DND-41 (cell line): ENCODE measurements around the gene PCSK4.

Experiments
- ATAC-seq: fragments of 200-7000 bp; cut with Tn5 transposase; 3 replicates; pipeline ENCODE4 v1.9.1; 2021; ENCODE audit warnings: low read depth; ENCODE audit not compliant: insufficient read depth
- DNase-seq: peaks from one replicate; pipeline ENCODE4 v3.0.0-alpha.2; 2020
- H2AFZ ChIP-seq: 2 replicates; pipeline ENCODE4 v1.6.0; 2012; ENCODE audit warnings: low read depth, low read length
- H3K27ac ChIP-seq: 2 replicates; pipeline ENCODE4 v1.5.1; 2012; ENCODE audit warnings: low read length, inconsistent platforms
- H3K27me3 ChIP-seq: fragments of 200-600 bp; sonication (generic); 2 replicates; pipeline ENCODE4 v1.6.0; 2012; ENCODE audit warnings: low read length, mild to moderate bottlenecking, inconsistent platforms; ENCODE audit not compliant: insufficient read depth, poor library complexity
- H3K36me3 ChIP-seq: 2 replicates; pipeline ENCODE4 v1.5.1; 2012; ENCODE audit warnings: low read length, inconsistent platforms; ENCODE audit not compliant: insufficient read depth
- H3K4me1 ChIP-seq: 2 replicates; pipeline ENCODE4 v1.5.1; 2012; ENCODE audit warnings: mild to moderate bottlenecking, low read length; ENCODE audit not compliant: insufficient read depth
- H3K4me2 ChIP-seq: 2 replicates; pipeline ENCODE4 v1.6.0; 2012; ENCODE audit warnings: mild to moderate bottlenecking, moderate library complexity, low read length, inconsistent platforms; ENCODE audit not compliant: insufficient read depth
- H3K4me3 ChIP-seq, 2 experiments: fragments of 200-600 bp in 1 of 2; shearing (Covaris generic) in 1 of 2; 2 replicates each; pipeline ENCODE4 v1.5.1; 2012 to 2016; ENCODE audit warnings: inconsistent platforms in 2 of 2, low read length in 2 of 2, mild to moderate bottlenecking in 2 of 2, low read depth in 1 of 2, moderate library complexity in 1 of 2
- H3K79me2 ChIP-seq: 2 replicates; pipeline ENCODE4 v1.6.0; 2012; ENCODE audit warnings: low read length, inconsistent platforms; ENCODE audit not compliant: insufficient read depth
- H3K9ac ChIP-seq: 2 replicates; pipeline ENCODE4 v1.6.0; 2012; ENCODE audit warnings: low read depth, mild to moderate bottlenecking, inconsistent platforms, low read length, moderate library complexity
- H3K9me3 ChIP-seq: 2 replicates; pipeline ENCODE4 v1.5.1; 2012; ENCODE audit warnings: low read length, moderate library complexity, mild to moderate bottlenecking, inconsistent platforms; ENCODE audit not compliant: insufficient read depth, severe bottlenecking
- H4K20me1 ChIP-seq: 2 replicates; pipeline ENCODE4 v1.6.0; 2012; ENCODE audit warnings: low read length; ENCODE audit not compliant: insufficient read depth
- EZH2 ChIP-seq: IDR thresholded peaks from 3 replicates; pipeline ENCODE4 v1.6.1; 2012; ENCODE audit warnings: borderline replicate concordance, low read depth, mild to moderate bottlenecking, moderate library complexity, low read length, inconsistent platforms; ENCODE audit not compliant: severe bottlenecking
- TF ChIP-seq, protein P1 (sequence below): IDR thresholded peaks from 2 replicates; pipeline ENCODE4 v1.5.1; 2012; ENCODE audit warnings: borderline replicate concordance, low read length, moderate library complexity, mild to moderate bottlenecking; ENCODE audit not compliant: poor library complexity, severe bottlenecking; ENCODE audit errors: extremely low read depth

Gene PCSK4

DNA sequence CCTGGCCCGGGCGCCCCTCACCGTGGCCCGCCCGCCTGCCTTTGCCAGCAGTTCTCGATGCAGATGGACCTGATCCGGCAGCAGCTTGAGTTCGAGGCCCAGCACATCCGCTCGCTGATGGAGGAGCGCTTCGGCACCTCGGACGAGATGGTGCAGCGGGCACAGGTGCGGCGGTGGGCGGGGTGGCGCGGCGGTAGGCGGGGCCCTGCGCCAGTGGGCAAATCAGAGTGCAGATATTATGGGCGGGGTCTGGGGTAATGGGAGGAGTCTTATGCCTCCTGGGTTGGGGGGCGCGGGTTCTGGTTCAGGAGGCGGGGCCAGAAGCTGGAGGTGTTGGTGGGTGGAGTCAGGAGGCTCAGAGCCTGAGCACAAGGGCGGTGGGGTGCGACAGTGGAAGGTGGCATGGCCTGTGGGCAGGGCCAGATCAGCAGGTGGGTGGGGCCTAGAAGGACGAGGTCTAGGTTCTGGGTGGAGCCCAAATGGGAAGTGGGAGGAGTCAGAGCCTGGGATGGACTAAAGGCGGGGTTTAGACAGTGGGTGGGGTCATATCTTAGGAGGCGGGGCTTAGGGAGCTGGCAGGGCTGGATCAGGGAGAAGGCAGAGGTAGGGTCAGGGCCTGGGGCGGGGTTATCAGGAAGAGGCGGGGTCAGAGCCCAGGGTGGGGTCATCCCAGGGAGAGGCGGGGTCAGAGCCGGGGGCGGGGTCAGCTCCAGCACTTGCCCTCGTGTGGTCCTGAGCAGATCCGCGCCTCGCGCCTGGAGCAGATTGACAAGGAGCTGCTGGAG lies 34.6 kb downstream of the PCSK4 start:
- TF ChIP-seq, protein P1, sequence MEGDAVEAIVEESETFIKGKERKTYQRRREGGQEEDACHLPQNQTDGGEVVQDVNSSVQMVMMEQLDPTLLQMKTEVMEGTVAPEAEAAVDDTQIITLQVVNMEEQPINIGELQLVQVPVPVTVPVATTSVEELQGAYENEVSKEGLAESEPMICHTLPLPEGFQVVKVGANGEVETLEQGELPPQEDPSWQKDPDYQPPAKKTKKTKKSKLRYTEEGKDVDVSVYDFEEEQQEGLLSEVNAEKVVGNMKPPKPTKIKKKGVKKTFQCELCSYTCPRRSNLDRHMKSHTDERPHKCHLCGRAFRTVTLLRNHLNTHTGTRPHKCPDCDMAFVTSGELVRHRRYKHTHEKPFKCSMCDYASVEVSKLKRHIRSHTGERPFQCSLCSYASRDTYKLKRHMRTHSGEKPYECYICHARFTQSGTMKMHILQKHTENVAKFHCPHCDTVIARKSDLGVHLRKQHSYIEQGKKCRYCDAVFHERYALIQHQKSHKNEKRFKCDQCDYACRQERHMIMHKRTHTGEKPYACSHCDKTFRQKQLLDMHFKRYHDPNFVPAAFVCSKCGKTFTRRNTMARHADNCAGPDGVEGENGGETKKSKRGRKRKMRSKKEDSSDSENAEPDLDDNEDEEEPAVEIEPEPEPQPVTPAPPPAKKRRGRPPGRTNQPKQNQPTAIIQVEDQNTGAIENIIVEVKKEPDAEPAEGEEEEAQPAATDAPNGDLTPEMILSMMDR: no peak
- Histone ChIP-seq H3K36me3 (peaks cover 6% of the 10 kb centered on the region), H2AFZ (no peak overlapping the region), H3K9ac (no peak overlapping the region), H3K79me2 (no peaks in the 10 kb centered on the region), H3K27ac (no peak overlapping the region), H3K4me3 (no peak overlapping the region), H3K4me1 (peaks cover 15% of the 10 kb centered on the region), H3K9me3 (no peaks in the 10 kb centered on the region), H3K4me2 (peak overlapping the region; percentile 41), H4K20me1 (peaks cover 41% of the 10 kb centered on the region), H3K27me3 (peaks cover 7% of the 10 kb centered on the region)
- peak; percentile 76 for DNase-seq
- ATAC-seq: peak; percentile 70

DNA sequence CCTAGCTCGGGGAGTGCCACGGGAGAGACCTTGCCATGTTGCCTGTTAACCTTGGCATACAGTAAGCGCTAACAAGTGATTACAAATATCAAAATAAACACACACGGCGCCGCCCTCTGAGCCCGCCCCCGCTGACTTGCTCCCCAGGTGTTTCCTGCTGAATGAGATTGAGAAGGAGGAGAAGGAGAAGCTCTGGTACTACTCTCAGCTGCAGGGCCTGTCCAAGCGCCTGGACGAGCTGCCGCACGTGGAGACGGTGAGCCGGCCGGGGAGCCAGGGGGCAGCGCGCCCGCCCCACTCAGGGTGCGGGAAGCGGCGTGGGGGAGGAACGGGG lies 35.2 kb downstream of the PCSK4 start:
- peaks cover 44% of the 10 kb centered on the region for H4K20me1 ChIP-seq
- H3K27me3 ChIP-seq: peaks cover 7% of the 10 kb centered on the region
- H3K9me3 ChIP-seq: no peaks in the 10 kb centered on the region
- ATAC-seq (peak; percentile 41), DNase-seq (peak; percentile 46)
- no peak for TF ChIP-seq EZH2
- TF ChIP-seq, protein P1: no peak
- no peak overlapping the region for H3K4me3 ChIP-seq
- H3K4me2 ChIP-seq: 0 out of 2 replicates have a peak overlapping the region, but pooled peaks have one; percentile 41
- H3K27ac ChIP-seq: no peak overlapping the region
- no peak overlapping the region for H3K9ac ChIP-seq
- H3K36me3 ChIP-seq: peaks cover under 1% of the 10 kb centered on the region
- H3K4me1 ChIP-seq: peaks cover 15% of the 10 kb centered on the region
- H2AFZ ChIP-seq: no peak overlapping the region
- no peaks in the 10 kb centered on the region for H3K79me2 ChIP-seq

DNA sequence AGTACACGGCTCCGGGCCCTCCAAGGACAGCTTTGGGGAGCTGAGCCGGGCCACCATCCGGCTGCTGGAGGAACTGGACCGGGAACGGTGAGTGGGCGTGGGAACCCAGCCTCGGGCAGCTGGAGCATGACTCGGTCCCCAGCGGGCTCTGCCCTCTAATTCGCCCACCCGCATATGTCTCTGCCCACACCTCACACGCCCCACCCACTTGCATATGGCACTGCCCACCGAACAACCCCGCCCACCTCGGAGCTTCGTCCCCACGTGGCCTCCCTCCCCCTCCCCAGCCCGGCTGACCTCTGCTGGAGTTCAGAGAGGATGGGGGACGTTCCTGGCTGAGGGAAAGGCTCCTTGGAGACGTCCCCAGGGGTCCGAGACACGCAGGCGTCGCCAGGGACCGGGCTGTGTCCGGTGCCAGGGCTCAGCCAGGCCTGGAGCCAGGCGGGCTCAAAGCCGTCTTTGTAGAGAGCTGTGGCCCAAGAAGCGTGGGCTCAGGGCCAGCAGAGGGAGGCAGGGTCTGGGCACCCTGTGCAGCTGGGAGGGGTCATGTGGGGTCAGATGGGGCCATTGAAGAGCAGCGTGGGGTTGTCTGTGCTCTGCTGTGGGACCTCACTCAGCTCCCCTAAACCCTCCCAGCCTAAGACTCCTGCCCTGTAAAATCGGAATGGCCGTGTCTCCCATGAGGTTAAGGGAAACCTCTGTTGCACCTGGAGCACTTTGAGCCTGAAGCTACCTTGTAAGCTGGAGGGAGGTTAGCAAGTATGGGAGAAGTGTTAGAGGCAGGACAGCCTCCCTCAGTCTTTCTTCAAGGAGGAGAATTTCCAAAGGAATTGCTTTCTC lies 36.4 kb downstream of the PCSK4 start:
- H3K4me3 ChIP-seq: no peak overlapping the region
- ATAC-seq (no peak), DNase-seq (no peak)
- H3K4me2 ChIP-seq: no peak overlapping the region
- no peaks in the 10 kb centered on the region for H3K36me3 ChIP-seq
- H3K27ac ChIP-seq: no peak overlapping the region
- H4K20me1 ChIP-seq: peaks cover 36% of the 10 kb centered on the region
- no peaks in the 10 kb centered on the region for H3K9me3 ChIP-seq
- H2AFZ ChIP-seq: no peak overlapping the region
- TF ChIP-seq EZH2: no peak
- TF ChIP-seq, protein P1: no peak
- H3K79me2 ChIP-seq: no peaks in the 10 kb centered on the region
- no peak overlapping the region for H3K9ac ChIP-seq
- H3K4me1 ChIP-seq: peaks cover 15% of the 10 kb centered on the region
- peaks cover 7% of the 10 kb centered on the region for H3K27me3 ChIP-seq
